Mononuclear cell (primary cell): Measurements from ENCODE around the gene TMEM37. TPM values are rescaled to one million over a fixed set of nuclear protein-coding genes. Genes with fewer than 3 reads are reported as not detected.

Source experiments
- H3K27me3 ChIP-seq: 2 replicates; pipeline ENCODE4 v1.6.0; 2011; ENCODE audit warnings: low read length, control low read depth; ENCODE audit not compliant: insufficient read depth
- H3K4me1 ChIP-seq: 2 replicates; pipeline ENCODE4 v1.5.1; 2011; ENCODE audit warnings: mild to moderate bottlenecking, low read length, control low read depth; ENCODE audit not compliant: insufficient read depth
- H3K4me3 ChIP-seq: 2 replicates; pipeline ENCODE4 v1.5.1; 2011; ENCODE audit warnings: mild to moderate bottlenecking, low read length, moderate library complexity
- H3K9me3 ChIP-seq: 2 replicates; pipeline ENCODE4 v1.5.1; 2011; ENCODE audit warnings: low read depth, mild to moderate bottlenecking, control low read depth, low read length
- total RNA-seq: library from RNA; depleted of rRNA; stranded (reverse); fragments of >200 nt; gene quantifications from one replicate; pipeline ENCODE4 v1.2.3, GENCODE V29; 2012

TMEM37 gene
- total RNA-seq, 1 donor = not detected

DNA sequence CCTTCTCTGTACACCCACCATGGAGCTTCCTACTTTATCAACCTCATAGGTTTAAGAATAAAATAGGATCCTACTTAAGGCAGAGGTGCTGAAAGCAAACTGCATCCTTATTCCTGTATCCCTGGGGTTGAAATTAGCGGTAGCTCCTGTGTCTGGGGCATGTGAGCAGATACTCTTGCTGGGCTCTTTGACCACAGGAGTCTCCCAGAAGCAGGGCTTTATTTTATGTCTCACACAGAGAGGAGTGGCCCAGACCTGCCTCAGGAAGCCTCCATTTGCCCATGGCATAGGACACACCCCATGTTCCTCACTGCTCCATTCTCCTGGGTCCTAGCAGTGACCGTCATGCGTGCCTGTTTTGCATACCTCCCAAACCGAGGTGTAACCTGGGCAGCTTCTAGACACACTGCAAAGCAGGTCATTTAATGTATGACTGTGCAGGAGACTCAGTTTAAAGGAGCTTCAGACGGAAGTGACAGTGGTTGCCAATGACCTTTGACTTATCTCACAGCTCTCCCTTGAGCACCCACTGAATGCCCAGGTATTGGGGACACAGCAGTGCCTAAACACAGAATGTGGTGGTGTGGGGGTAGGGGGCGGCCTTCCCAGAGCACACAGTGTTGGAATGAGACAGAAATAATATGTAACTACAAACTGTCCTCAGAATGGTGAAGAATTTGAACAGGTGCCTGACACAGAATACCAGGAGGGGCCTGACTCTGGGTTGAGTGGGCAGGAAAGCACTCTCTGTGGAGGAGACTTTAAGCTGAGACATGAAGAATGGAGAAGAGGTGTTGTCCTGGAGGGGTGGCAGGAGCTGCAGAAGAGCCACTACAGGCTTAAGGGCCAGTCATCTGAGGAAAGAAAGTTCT, 3.7 kb downstream of the TMEM37 start:
- no peaks in the 10 kb centered on the region for H3K9me3 ChIP-seq
- peaks cover 9% of the 10 kb centered on the region for H3K4me1 ChIP-seq
- peaks cover 25% of the 10 kb centered on the region for H3K27me3 ChIP-seq

DNA sequence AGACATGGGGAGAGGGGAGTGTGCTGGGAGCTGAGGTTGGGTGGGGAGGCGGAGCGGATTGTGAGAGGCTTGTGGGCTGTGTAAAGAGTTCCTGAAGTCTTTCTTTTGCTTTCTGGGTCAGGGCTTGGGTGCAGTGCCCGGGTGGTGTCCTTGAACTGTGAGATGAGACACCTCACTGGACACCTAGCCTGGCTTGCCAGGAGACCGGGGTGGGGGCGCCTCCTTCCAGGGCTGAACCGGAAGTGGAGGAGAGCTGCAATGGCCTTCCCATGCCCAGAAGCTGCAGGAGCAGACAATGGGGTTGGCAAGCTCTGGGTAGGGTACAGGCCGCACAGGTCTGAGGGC, 4.3 kb downstream of the TMEM37 start:
- no peak overlapping the region for H3K4me3 ChIP-seq
- H3K27me3 ChIP-seq = peaks cover 19% of the 10 kb centered on the region
- H3K4me1 ChIP-seq = peaks cover 9% of the 10 kb centered on the region
- H3K9me3 ChIP-seq = no peaks in the 10 kb centered on the region

More for the DNA sequence above, 3.7 kb downstream of the TMEM37 start:
- no peak overlapping the region for H3K4me3 ChIP-seq

DNA sequence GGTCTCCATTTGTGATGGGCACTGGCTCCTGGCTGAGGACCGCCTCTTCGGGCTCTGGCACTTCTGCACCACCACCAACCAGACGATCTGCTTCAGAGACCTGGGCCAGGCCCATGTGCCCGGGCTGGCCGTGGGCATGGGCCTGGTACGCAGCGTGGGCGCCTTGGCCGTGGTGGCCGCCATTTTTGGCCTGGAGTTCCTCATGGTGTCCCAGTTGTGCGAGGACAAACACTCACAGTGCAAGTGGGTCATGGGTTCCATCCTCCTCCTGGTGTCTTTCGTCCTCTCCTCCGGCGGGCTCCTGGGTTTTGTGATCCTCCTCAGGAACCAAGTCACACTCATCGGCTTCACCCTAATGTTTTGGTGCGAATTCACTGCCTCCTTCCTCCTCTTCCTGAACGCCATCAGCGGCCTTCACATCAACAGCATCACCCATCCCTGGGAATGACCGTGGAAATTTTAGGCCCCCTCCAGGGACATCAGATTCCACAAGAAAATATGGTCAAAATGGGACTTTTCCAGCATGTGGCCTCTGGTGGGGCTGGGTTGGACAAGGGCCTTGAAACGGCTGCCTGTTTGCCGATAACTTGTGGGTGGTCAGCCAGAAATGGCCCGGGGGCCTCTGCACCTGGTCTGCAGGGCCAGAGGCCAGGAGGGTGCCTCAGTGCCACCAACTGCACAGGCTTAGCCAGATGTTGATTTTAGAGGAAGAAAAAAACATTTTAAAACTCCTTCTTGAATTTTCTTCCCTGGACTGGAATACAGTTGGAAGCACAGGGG, 5.5 kb downstream of the TMEM37 start:
- peaks cover 6% of the 10 kb centered on the region for H3K4me1 ChIP-seq
- H3K27me3 ChIP-seq = peaks cover 11% of the 10 kb centered on the region
- no peaks in the 10 kb centered on the region for H3K9me3 ChIP-seq
- no peak overlapping the region for H3K4me3 ChIP-seq

DNA sequence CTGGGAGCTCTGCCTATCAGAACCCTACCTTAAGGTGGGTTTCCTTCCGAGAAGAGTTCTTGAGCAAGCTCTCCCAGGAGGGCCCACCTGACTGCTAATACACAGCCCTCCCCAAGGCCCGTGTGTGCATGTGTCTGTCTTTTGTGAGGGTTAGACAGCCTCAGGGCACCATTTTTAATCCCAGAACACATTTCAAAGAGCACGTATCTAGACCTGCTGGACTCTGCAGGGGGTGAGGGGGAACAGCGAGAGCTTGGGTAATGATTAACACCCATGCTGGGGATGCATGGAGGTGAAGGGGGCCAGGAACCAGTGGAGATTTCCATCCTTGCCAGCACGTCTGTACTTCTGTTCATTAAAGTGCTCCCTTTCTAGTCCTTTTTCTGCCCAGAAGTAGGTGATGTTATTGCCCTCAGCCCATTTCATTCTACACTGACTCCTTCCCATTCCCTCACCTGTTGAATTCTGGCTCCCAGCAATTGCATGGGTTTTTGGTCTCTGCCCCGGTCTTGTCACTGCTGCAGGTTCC, 6.5 kb downstream of the TMEM37 start:
- Histone ChIP-seq H3K27me3 (peaks cover 2% of the 10 kb centered on the region), H3K4me1 (no peaks in the 10 kb centered on the region), H3K9me3 (no peaks in the 10 kb centered on the region), H3K4me3 (no peak overlapping the region)

DNA sequence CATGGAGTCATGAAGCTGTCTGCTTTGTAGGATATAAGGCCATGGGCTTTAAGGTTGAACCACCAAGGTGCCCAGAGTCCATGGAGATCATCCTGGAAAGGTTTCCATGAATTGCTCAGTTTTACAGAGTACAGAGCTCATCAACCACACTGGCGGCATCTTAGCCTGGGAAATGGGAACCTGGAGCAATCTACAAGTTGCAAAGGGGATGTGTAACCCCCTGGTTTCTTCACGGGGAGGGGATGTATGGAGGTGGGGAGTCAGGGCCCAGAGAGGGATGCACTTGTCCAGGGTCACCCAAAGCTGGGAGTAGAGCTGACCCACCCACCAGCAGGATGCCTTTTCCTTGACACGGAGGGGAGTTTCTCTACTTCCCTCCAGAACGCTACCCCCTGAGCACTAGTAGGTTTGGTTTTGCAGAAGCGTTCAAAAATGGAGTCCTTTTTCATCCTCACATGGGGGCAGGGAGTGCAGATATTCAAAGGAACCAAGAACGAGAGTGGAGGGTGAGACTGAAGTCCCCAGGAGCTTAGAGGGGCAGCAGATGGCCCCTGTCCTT, 7.2 kb downstream of the TMEM37 start:
- Histone ChIP-seq H3K4me1 (no peaks in the 10 kb centered on the region), H3K9me3 (no peaks in the 10 kb centered on the region), H3K4me3 (no peak overlapping the region), H3K27me3 (no peaks in the 10 kb centered on the region)

DNA sequence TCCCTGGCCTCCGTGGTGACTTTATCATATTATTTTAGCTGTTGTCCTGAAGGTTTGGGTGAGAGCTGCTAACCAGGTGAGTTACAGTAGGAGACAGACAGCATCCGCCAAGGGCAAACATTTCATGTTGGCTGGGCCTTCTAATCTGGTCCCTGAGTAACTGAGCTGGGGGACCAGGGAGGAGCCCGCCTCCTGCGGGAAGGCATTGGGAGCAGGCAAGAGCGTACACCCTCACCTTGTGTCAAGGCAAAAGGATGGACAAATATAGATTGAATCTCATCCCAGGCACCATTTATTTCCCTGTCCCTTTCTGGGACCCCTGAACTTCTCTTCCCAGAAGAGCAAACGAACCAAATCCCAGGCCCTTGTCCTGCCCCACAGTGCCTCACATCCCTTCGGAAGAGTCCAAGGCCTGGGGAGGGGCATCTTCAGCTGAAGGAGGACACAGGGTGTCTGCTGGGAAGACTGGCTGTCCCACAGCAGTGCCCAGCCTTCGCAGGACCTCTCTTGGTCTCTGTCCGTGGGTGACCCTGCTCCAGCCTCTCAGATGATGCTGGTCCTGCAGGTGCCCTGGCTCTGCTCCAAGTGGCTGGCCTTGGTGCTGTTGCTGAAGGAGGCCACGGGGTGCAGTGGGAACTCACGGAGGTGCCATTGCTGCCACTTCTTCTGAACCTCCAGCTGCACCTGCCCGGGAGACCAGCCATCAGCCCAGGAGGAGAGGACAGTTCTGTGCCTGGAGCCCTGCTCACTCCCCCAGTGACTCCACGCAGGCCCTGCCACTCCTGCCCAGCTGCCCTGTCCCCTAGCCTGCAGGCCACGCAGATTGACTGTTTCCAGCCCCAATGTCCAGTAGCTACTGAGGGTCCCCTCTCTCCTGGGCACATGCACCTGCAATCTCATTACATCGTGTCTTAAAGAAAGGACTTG, 8.2 kb downstream of the TMEM37 start:
- Histone ChIP-seq H3K9me3 (no peaks in the 10 kb centered on the region), H3K4me1 (no peaks in the 10 kb centered on the region), H3K4me3 (no peak overlapping the region), H3K27me3 (no peaks in the 10 kb centered on the region)

DNA sequence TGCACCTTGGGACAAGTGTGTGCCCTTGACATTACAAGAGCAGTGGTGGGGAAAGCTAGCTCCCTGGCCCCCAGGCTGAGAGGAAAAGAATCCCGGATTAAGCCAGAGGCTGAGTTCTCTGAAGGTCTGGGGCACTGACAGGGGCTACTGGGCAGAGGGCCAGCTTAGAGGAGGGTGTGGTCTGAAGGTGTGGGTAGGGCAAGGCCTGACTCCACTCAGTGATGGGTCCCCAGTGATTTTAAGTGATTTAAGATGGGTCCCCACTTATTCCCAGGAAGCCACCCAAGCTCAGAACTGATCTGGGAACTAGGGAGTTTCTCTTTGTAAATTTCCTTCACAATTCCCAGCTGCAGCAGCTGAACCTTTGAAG, 8.8 kb downstream of the TMEM37 start:
- no peaks in the 10 kb centered on the region for H3K4me1 ChIP-seq
- H3K27me3 ChIP-seq = no peaks in the 10 kb centered on the region
- H3K4me3 ChIP-seq = no peak overlapping the region
- no peaks in the 10 kb centered on the region for H3K9me3 ChIP-seq

DNA sequence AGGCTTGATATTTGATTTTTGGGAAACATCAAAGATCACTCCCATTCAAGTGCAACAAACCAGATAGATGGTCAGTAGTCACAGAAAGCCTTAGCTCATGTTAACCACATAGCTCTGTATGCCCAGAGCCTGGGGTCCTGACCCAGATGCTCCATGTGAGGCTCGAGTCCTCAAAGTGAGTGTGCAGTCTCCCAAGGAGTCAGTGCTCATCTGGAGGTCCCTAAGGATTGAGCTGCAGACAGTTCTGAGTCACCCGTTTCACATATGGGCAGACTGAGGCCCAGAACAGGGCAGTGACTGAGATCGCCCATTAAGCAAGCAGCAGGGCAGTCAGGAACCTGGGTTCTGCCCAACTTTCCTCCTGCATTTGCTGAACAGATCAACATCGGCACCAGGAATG, 9.2 kb downstream of the TMEM37 start:
- H3K27me3 ChIP-seq = no peaks in the 10 kb centered on the region
- no peaks in the 10 kb centered on the region for H3K9me3 ChIP-seq
- no peaks in the 10 kb centered on the region for H3K4me1 ChIP-seq
- H3K4me3 ChIP-seq = no peak overlapping the region

DNA sequence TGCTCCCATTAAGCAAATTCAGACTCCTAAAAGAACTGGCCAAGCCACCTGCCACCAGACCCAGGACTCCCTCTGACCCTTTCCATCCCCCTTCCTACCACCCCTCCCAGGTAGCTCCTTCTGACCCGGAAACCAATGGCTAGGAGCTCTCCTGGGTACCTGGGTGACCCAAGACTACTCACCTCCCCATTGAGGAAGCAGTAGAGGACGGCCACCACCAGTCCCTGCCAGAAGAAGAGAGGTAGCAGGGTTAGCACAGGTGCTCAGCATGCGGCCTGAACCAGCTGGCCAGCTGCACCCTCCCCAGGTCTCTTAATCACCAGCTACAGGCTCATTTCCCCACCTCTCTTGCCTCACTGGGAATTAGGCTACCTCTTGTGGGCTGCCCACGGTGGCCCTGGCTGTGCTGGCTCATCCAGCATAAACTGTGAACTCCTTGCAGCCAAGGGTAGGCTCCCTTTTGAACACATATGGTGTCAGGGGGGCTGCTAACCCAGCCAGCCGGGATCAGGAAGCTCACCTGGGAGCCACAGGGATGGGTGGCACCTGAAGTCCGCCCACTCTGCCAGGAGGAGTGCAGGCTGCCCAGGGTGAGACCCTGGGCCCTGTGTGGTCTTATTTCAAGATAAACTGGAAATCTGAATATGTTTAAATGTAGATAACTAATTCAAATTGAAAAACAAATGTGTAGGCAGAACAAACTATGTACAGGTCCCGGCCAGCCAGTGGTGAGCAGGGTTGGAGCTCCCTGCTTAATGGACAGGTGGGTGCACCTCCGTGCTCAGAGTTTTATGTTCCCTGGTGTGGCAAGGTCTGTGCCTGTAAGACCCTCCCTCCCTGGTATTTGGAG, 9.9 kb downstream of the TMEM37 start:
- Histone ChIP-seq H3K9me3 (no peaks in the 10 kb centered on the region), H3K27me3 (no peaks in the 10 kb centered on the region), H3K4me1 (no peaks in the 10 kb centered on the region), H3K4me3 (no peak overlapping the region)

DNA sequence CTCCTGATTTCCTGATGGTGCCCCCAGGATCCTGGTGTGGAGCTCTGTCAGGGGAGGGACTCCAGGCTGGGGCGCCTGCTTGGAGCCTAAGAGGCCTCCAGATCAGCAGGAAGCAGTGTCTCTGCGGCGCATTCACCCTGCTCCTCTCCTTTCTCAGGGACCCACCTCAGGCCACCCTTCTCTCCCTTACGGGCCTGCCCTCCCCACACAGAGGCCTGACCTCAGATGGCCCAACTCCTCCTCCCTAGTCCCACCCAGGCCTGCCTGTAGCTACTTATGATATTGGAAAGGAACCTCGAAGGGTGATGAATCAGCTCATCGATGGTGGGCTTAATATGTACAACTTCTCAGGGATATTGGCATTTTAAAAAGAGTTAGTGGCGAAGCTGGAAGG, 10.6 kb downstream of the TMEM37 start:
- no peaks in the 10 kb centered on the region for H3K27me3 ChIP-seq
- no peaks in the 10 kb centered on the region for H3K9me3 ChIP-seq
- H3K4me3 ChIP-seq = no peak overlapping the region

DNA sequence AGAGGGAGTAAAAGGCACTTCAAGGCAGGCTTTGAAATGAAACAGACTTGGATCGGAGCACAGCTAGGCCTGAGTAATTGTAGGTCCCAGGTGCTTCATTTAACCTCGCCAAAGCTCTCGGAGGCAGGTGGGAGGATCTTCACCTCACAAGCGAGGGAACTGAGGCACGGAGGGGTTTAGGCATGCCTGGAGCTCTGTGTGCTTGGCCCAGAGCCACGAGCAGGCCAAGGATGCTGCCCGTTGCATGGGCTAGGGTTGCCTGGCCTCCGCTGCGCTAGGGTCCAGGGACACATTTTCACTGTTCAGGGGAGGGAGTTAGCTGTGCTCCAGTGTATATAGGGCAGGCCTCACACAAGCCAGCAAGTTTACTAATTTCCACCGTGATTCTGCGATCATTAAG, 11.2 kb downstream of the TMEM37 start:
- Histone ChIP-seq H3K9me3 (no peaks in the 10 kb centered on the region), H3K4me3 (no peak overlapping the region), H3K27me3 (no peaks in the 10 kb centered on the region), H3K4me1 (no peaks in the 10 kb centered on the region)

More for the DNA sequence above, 10.6 kb downstream of the TMEM37 start:
- no peaks in the 10 kb centered on the region for H3K4me1 ChIP-seq

DNA sequence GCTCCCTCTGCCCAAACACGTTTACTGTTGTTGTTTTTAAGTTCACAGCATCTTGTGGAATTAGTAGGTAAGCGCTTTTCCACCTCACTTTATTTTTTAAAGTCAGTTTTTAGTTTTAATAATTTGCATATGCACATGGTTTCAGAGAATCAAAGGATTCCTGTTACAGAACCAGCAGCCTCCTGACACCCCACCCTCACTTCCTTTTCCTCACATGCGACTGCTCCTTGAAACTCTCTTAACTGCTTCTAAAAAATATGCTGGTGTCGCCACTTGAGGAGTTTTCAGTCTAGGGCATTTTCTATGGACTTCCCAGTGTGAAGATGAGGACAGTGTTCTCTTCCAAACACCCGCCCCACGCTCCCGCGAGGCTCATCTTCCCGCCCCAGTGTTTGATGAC, 14.4 kb downstream of the TMEM37 start:
- no peaks in the 10 kb centered on the region for H3K4me1 ChIP-seq

DNA sequence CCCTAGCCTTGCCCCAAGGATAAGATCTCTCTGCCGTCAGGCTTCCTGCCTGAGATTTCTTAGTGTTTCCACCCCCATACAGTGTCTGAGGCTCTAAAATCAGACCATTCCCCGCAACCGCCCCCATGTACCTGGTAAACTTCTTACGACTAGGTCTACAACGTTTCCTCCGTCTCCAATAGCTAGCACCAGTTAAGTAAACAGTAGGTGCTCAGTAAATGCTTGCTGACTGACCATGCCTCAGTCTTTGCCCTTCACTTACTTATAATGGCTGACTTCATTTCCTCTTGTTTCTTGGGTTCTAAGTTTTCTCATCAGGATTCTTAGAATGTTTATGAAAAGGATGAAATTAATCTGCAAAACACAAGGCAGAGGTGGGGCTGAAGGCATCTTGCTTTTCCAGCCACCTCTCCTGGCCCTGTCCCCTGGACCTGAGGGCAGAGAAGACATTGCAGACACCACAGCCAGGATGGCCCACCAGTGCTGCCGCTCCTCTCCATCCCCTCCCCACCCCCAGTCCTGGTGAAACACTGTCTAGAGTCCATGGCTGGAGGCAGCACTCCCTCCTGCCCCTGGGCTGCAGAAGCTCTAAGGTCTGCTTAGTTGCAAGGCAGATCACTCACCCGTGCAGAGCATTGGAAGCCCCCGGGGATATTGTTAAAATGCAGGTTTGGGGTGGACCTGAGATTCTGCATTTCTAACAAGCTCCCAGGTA, 16.9 kb downstream of the TMEM37 start:
- H3K9me3 ChIP-seq = no peaks in the 10 kb centered on the region
- H3K4me1 ChIP-seq = no peaks in the 10 kb centered on the region
- no peaks in the 10 kb centered on the region for H3K27me3 ChIP-seq
- no peak overlapping the region for H3K4me3 ChIP-seq

More for the DNA sequence above, 14.4 kb downstream of the TMEM37 start:
- H3K27me3 ChIP-seq = no peaks in the 10 kb centered on the region
- no peak overlapping the region for H3K4me3 ChIP-seq
- H3K9me3 ChIP-seq = no peaks in the 10 kb centered on the region
